ENCODE results near the gene SERPINI2. TPM values are rescaled to one million over a fixed set of nuclear protein-coding genes. Genes with fewer than 3 reads are reported as not detected.
A peak's percentile ranks its signal among the peaks of the same experiment; 100 is the strongest.

The SERPINI2 gene
- total and polyA plus RNA-seq, 2 of the 13 experiments (the other 11 are each of a cell fraction or from before 2014, with no cell fraction given): not detected

DNA sequence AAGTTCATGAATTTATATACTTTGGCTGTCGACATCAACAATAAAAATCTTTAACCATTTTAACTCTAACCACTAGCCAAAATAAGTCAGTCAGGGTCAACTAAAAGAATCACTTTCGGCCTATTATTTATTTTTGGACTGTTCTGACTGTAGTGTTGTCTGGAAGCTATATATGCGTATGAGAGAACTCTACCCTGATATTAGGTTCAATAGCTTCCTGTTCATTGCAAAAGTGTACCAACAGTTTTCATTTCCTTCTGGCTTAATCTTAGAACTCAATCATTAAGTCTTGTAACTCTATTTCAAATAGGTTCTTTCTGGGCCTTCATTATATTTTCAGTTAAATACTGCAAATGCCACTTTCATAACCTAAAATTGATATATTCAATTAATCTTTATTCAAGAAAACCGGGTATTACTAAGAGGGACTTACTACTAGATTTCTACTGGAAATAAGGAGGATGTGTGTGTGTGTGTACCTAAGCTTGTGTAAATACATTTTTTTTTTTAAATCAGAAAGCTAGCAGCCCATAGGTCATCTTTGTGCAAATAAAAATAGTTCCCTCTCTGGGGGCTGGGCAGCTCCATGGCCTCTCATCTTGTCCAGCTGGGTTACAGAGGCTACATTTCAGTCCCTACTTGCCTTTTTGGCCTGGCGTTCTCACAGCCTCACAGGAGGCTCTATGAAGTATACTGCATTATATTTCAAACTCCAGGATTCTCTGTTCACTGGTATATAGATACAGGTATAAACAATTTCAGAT lies 5.8 kb downstream of the SERPINI2 start (continued):
- TF ChIP-seq ZNF205 (CRISPR knock-in tag; IDR thresholded peaks at IDR 0.05): no peak
- TF ChIP-seq POGZ (CRISPR knock-in tag; IDR thresholded peaks at IDR 0.05): peak; percentile 87
- TF ChIP-seq TOE1 (CRISPR knock-in tag; IDR thresholded peaks at IDR 0.05): no peak
- no peak for TF ChIP-seq KDM4B (CRISPR knock-in tag; IDR thresholded peaks at IDR 0.05)
- no peak for TF ChIP-seq RAD51 (IDR thresholded peaks at IDR 0.05; ENCODE audit: borderline replicate concordance)
- no peak for TF ChIP-seq CENPBD1 (CRISPR knock-in tag; IDR thresholded peaks at IDR 0.05; ENCODE audit: borderline replicate concordance, low read depth)
- TF ChIP-seq NR2F2 (IDR thresholded peaks at IDR 0.05; ENCODE audit: borderline replicate concordance, low read depth): peak; percentile 66
- TF ChIP-seq HIVEP1 (CRISPR knock-in tag; IDR thresholded peaks at IDR 0.05): no peak
- TF ChIP-seq ZNF326 (CRISPR knock-in tag; IDR thresholded peaks at IDR 0.05; ENCODE audit: borderline replicate concordance): no peak
- no peak for TF ChIP-seq SMAD3 (CRISPR knock-in tag; IDR thresholded peaks at IDR 0.05)
- no peak for TF ChIP-seq FOXK1 (CRISPR knock-in tag; IDR thresholded peaks at IDR 0.05; ENCODE audit: borderline replicate concordance, low read depth)
- no peak for TF ChIP-seq ATF4 (CRISPR knock-in tag; IDR thresholded peaks at IDR 0.05)
- TF ChIP-seq ZGPAT (CRISPR knock-in tag; IDR thresholded peaks at IDR 0.05): peak; percentile 51; the same call in 1 of the 2 replicates
- TF ChIP-seq, protein P1, sequence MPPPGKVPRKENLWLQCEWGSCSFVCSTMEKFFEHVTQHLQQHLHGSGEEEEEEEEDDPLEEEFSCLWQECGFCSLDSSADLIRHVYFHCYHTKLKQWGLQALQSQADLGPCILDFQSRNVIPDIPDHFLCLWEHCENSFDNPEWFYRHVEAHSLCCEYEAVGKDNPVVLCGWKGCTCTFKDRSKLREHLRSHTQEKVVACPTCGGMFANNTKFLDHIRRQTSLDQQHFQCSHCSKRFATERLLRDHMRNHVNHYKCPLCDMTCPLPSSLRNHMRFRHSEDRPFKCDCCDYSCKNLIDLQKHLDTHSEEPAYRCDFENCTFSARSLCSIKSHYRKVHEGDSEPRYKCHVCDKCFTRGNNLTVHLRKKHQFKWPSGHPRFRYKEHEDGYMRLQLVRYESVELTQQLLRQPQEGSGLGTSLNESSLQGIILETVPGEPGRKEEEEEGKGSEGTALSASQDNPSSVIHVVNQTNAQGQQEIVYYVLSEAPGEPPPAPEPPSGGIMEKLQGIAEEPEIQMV (CRISPR knock-in tag; IDR thresholded peaks at IDR 0.05; ENCODE audit: low read depth): no peak
- TF ChIP-seq HNRNPL (IDR thresholded peaks at IDR 0.05; ENCODE audit: low read depth, low read length): no peak
- TF ChIP-seq ZNF549 (CRISPR knock-in tag; IDR thresholded peaks at IDR 0.05): no peak
- no peak for TF ChIP-seq PRMT3 (CRISPR knock-in tag; IDR thresholded peaks at IDR 0.05; ENCODE audit: borderline replicate concordance, low read depth)
- no peak for TF ChIP-seq RBFOX2 (IDR thresholded peaks at IDR 0.05; ENCODE audit: low read depth, low read length)
- TF ChIP-seq ELF3 (CRISPR knock-in tag; IDR thresholded peaks at IDR 0.05): peak; percentile 40; the same call in 1 of the 2 replicates
